Pancreas (tissue), 10 donors: Measurements from ENCODE around the gene GTF2A1L. TPM values are rescaled to one million over a fixed set of nuclear protein-coding genes. Genes with fewer than 3 reads are reported as not detected.
A peak's percentile ranks its signal among the peaks of the same experiment; 100 is the strongest.

Experiments used
- ATAC-seq, 4 donors: fragments of 200-7000 bp; cut with Tn5 transposase; one replicate each; pipeline versions ENCODE4 v1.8.0 to v1.9.1; 2020; ENCODE audit warnings: mild to moderate bottlenecking in 4 of 4, moderate library complexity in 4 of 4
- DNase-seq, 6 donors: peaks; one replicate each; pipeline ENCODE4 v3.0.0-alpha.2; 2020
- FAIRE-seq: peaks from 2 replicates; lab custom pipeline; 2012; peaks lifted over from hg19 to GRCh38; lab: Jason Lieb, UNC
- H3K27ac ChIP-seq, 4 donors: fragments of 200-600 bp; sonication (generic); 1 replicate in 3 of 4; 2 replicates in 1 of 4; pipeline versions ENCODE4 v1.5.0 to v1.8.0; 2020
- H3K27me3 ChIP-seq, 4 donors: fragments of 200-600 bp; one replicate each; pipeline ENCODE4 v1.8.0; 2021
- H3K36me3 ChIP-seq, 3 donors: fragments of 200-600 bp; sonication (generic) in 1 of 3; one replicate each; pipeline versions ENCODE4 v1.5.0 to v1.8.0; 2020 to 2021
- H3K4me1 ChIP-seq, 3 donors: fragments of 200-600 bp; one replicate each; pipeline ENCODE4 v1.8.0; 2021
- H3K4me3 ChIP-seq, 4 donors: fragments of 200-600 bp; sonication (generic) in 2 of 4; one replicate each; pipeline versions ENCODE4 v1.5.0 to v1.8.0; 2020 to 2021
- H3K9me3 ChIP-seq, 4 donors: fragments of 200-600 bp; one replicate each; pipeline ENCODE4 v1.8.0; 2021
- CTCF ChIP-seq, 4 donors: fragments of 200-600 bp; sonication (generic) in 3 of 4; IDR thresholded peaks; one replicate each; pipeline versions ENCODE4 v1.5.0 to v1.8.0; 2021; ENCODE audit warnings: antibody characterized with exemption in 4 of 4
- WGBS, 2 donors: extraction: QIAGEN DNeasy Blood & Tissue Kit; methylation state at CpG; one replicate each; pipeline ENCODE4 v1.1.7; 2013; 5-methylcytosine and 5-hydroxymethylcytosine counted together
- intact Hi-C, 3 donors: fragments of 100-400 bp; cut with DNase I; formaldehyde crosslinking; loops; one replicate each; pipeline versions ENCODE4 v1.11.1 to v1.14.2; 2022
- polyA plus RNA-seq, 2 donors: library from polyadenylated mRNA; stranded (reverse); fragments of 200-250 nt; gene quantifications; one replicate each; pipeline ENCODE4 v1.2.3, GENCODE V29; 2013
- total RNA-seq, 6 donors: library from RNA; stranded (reverse); fragmentation: NEBNext Ultra II Directional in 4 of 6; extraction: Animal tissue kit (Norgen Biotek cat#: 25700) in 4 of 6; gene quantifications; one replicate each; pipeline versions ENCODE4 v1.2.1 to v1.2.4, GENCODE V29; 2021 to 2023
- donor health status: healthy with polysubstance abuse.
- donor health status: DM: no; HTN: no; CAD: no; lungs with moderate emphysema.
- donor health status: DM: no; HTN: no; CAD: no.
- donor health status: control.
- donor health status: control.
- donor health status: Bipolar disorder and iron deficiency.
- donor health status: DM: yes; HTN: yes; CAD: no.
- donor health status: DM: no; HTN: no; CAD: no.
- donor health status: DM: no; HTN: no; CAD: no.
- donor health status: DM: yes; HTN: yes; CAD: no.

Gene GTF2A1L
- total and polyA plus RNA-seq, 8 donors: 0.17 to 0.42 TPM; not detected in 6

DNA sequence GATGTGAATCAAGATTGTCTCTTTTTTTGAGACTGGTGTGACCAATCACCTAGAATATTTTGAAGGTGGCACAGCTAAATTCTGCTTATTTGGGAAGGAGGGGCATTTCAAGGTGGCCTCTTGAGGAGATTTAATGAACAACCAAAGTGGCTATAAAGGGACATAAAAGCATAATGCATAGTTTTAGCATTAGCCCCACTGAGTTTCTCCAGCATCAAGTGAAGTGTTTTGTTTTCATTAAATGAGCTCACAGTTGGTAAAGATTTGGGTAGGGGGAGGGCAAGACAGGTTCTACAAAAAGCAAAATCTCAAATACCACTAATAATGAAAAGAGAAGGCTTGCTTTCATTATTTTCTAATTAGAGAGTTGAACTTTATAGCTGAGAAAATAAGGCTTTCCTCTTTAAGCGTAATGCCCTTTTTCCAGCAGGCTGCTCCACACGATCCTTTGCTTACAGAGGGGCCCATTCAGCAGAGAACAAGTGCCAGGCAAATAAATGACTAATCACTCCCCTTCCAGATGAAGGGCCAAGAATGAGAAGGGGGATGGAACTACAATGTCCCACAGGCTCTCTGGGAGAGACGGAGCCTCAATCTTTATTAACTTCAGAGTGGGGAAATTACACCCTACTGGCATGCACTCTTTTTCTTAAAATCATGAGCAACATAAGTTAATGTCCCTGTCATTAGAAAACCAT is 102.0 kb downstream of the GTF2A1L start:
- ATAC-seq (no peak), DNase-seq (no peak), FAIRE-seq (no peak)
- H3K4me3 ChIP-seq: no peak overlapping the region
- no peak overlapping the region for H3K27ac ChIP-seq
- WGBS, 2 donors: 26 to 31% methylated on average over 3 of the region's 3 CpGs
- no peaks in the 10 kb centered on the region for H3K36me3 ChIP-seq
- no peaks in the 10 kb centered on the region for H3K4me1 ChIP-seq
- no peak for TF ChIP-seq CTCF (IDR thresholded peaks at IDR 0.05)
- intact Hi-C loops: no loop called here
- no peaks in the 10 kb centered on the region for H3K9me3 ChIP-seq
- H3K27me3 ChIP-seq: no peaks in the 10 kb centered on the region

- TF ChIP-seq CTCF (IDR thresholded peaks at IDR 0.05): no peak
- DNase-seq (no peak), FAIRE-seq (no peak), ATAC-seq (no peak)
- intact Hi-C loops: no loop called here
- Histone ChIP-seq H3K27ac (no peak overlapping the region), H3K27me3 (no peaks in the 10 kb centered on the region), H3K36me3 (no peaks in the 10 kb centered on the region), H3K9me3 (no peaks in the 10 kb centered on the region), H3K4me3 (no peak overlapping the region), H3K4me1 (no peaks in the 10 kb centered on the region)
- WGBS, 2 donors: 55 to 69% methylated on average over 2 of the region's 2 CpGs
Measured at GRCh38 chr2:48721158-48721557, 103.5 kb downstream of the GTF2A1L start.

DNA sequence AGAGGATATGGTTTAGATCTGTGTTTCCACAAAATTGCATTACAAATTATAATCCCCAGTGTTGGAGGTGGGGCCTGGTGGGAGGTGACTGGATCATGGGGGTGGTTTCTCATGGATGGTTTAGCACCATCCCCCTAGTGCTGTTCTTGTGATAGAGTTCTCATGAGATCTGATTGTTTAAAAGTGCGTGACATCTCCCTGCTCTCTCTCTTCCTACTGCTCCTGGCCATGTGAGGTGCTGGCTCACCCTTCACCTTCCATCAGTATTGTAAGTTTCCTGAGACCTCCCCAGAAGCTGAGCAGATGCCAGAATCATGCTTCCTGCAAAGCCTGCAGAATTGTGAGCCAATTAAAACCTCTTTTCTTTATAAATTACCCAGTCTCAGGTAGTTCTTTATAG is 104.7 kb downstream of the GTF2A1L start:
- H3K4me3 ChIP-seq: no peak overlapping the region
- H3K27ac ChIP-seq: no peak overlapping the region
- no peaks in the 10 kb centered on the region for H3K27me3 ChIP-seq
- intact Hi-C loops: no loop called here
- no peak for FAIRE-seq
- H3K4me1 ChIP-seq: no peaks in the 10 kb centered on the region
- TF ChIP-seq CTCF (IDR thresholded peaks at IDR 0.05): no peak
- H3K9me3 ChIP-seq: no peaks in the 10 kb centered on the region
- no peak for DNase-seq
- WGBS, 2 donors: 73 to 82% methylated on average over 1 of the region's 1 CpG
- H3K36me3 ChIP-seq: no peaks in the 10 kb centered on the region
- no peak for ATAC-seq

GRCh38 chr2:48723129-48723528 is 105.5 kb downstream of the GTF2A1L start:
- Histone ChIP-seq H3K27me3 (no peaks in the 10 kb centered on the region), H3K4me3 (no peak overlapping the region), H3K27ac (no peak overlapping the region), H3K4me1 (no peaks in the 10 kb centered on the region), H3K9me3 (no peaks in the 10 kb centered on the region), H3K36me3 (no peaks in the 10 kb centered on the region)
- TF ChIP-seq CTCF (IDR thresholded peaks at IDR 0.05): no peak
- ATAC-seq (peak in 1 of 4 donors; percentile 30), DNase-seq (no peak), FAIRE-seq (no peak)
- intact Hi-C loops: no loop called here

DNA sequence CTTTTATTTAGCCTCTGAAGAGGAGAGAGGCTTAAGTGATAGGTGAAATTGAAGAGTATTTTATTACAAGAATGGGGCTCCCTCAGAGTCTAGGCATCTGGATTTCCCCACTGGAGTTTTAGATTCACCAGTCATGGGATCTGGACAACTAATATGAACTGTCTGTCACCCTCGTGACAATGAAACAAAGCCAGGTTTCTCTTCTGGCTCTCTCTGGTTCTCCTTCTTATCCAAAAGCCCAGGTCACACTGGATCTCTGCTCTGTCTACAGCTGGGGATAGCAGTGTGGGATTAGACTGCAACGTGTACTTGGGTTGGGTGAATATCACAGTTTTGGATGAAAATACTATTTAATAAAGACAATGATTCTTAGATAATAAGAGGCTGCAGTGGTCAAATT is 106.6 kb downstream of the GTF2A1L start:
- Histone ChIP-seq H3K9me3 (no peaks in the 10 kb centered on the region), H3K36me3 (no peaks in the 10 kb centered on the region), H3K4me1 (no peaks in the 10 kb centered on the region), H3K27ac (no peak overlapping the region), H3K27me3 (no peaks in the 10 kb centered on the region), H3K4me3 (no peak overlapping the region)
- DNase-seq: no peak
- ATAC-seq: no peak
- TF ChIP-seq CTCF (IDR thresholded peaks at IDR 0.05): no peak
- FAIRE-seq: no peak
- 31 to 55% methylated on average over 2 of the region's 2 CpGs for WGBS, 2 donors
- intact Hi-C loops: no loop called here
